ENCODE data around the gene HOXC9. TPM values are rescaled to one million over a fixed set of nuclear protein-coding genes. Genes with fewer than 3 reads are reported as not detected.

HOXC9 gene
- total RNA-seq, 1 experiment from 2014 or later: not detected

- TF ChIP-seq TEAD4 (CRISPR knock-in tag; IDR thresholded peaks at IDR 0.05) (no peak), GTF2I (CRISPR knock-in tag; conservative IDR thresholded peaks at IDR 0.05) (no peak), ATF3 (CRISPR knock-in tag; conservative IDR thresholded peaks at IDR 0.05) (no peak), SOX15 (CRISPR knock-in tag; IDR thresholded peaks at IDR 0.05) (no peak), USF2 (CRISPR knock-in tag; IDR thresholded peaks at IDR 0.05) (no peak), FOXJ3 (CRISPR knock-in tag; IDR thresholded peaks at IDR 0.05; ENCODE audit: borderline replicate concordance) (no peak), NFE2L1 (CRISPR knock-in tag; IDR thresholded peaks at IDR 0.05) (no peak), MLX (CRISPR knock-in tag; IDR thresholded peaks at IDR 0.05) (no peak), ZMAT4 (CRISPR knock-in tag; IDR thresholded peaks at IDR 0.05) (no peak), STAT6 (CRISPR knock-in tag; conservative IDR thresholded peaks at IDR 0.05; ENCODE audit: low read depth) (no peak), RELA (CRISPR knock-in tag; IDR thresholded peaks at IDR 0.05; ENCODE audit: borderline replicate concordance) (no peak), ESRRA (CRISPR knock-in tag; IDR thresholded peaks at IDR 0.05; ENCODE audit: borderline replicate concordance) (no peak), MXD4 (CRISPR knock-in tag; IDR thresholded peaks at IDR 0.05; ENCODE audit: borderline replicate concordance) (no peak), TEAD1 (CRISPR knock-in tag; IDR thresholded peaks at IDR 0.05) (no peak)
- ATAC-seq (no peak), DNase-seq (ENCODE audit: low spot score) (no peak)
- no peaks in the 10 kb centered on the region for H3K36me3 Mint-ChIP-seq
- POLR2A ChIA-PET: interaction anchor here (0.6 to 1.6 kb wide), 2 partner anchors 14 to 196 kb away, joined by 3 to 4 read pairs; partner anchors contain the start of gene HOXC13
- H3K27ac Mint-ChIP-seq: no peak overlapping the region
- no peak overlapping the region for H3K4me3 Mint-ChIP-seq
- H3K4me1 Mint-ChIP-seq: peaks cover 28% of the 10 kb centered on the region
- CTCF ChIA-PET: interaction anchor here (0.6 to 4.9 kb wide), 14 partner anchors 10 to 208 kb away, joined by 3 to 26 read pairs (median 6); partner anchors contain the start of genes HOXC10 and HOXC5
- H3K27me3 Mint-ChIP-seq (ENCODE audit: low read depth): peaks cover 100% of the 10 kb centered on the region
- H3K9me3 Mint-ChIP-seq: no peaks in the 10 kb centered on the region
Measured at GRCh38 chr12:53951577-53952334, 48.2 kb upstream of the HOXC9 start.

- Mint-ChIP-seq H3K36me3 (no peaks in the 10 kb centered on the region), H3K4me1 (peaks cover 28% of the 10 kb centered on the region), H3K27me3 (ENCODE audit: low read depth) (peaks cover 100% of the 10 kb centered on the region), H3K4me3 (no peak overlapping the region), H3K9me3 (no peaks in the 10 kb centered on the region), H3K27ac (no peak overlapping the region)
- POLR2A ChIA-PET: interaction anchor here (0.6 to 1.6 kb wide), 3 partner anchors 14 to 197 kb away, joined by 3 to 4 read pairs (median 4); partner anchors contain the start of gene HOXC13
- no peak for TF ChIP-seq ZNF121 (CRISPR knock-in tag; IDR thresholded peaks at IDR 0.05)
- ATAC-seq (no peak), DNase-seq (ENCODE audit: low spot score) (no peak)
- CTCF ChIA-PET: interaction anchor here (0.7 to 4.9 kb wide), 15 partner anchors 9 to 209 kb away, joined by 3 to 26 read pairs (median 5); partner anchors contain the start of genes HOXC10 and HOXC5
Measured at GRCh38 chr12:53952335-53952694, 47.6 kb upstream of the HOXC9 start.

Data from WTC11 (cell line).